Measurements from ENCODE around the gene MYZAP. TPM values are rescaled to one million over a fixed set of nuclear protein-coding genes. Genes with fewer than 3 reads are reported as not detected.

Gene MYZAP
- total RNA-seq, 1 donor: under 0.01 TPM

GRCh38 chr15:57570994-57571393 lies 20.7 kb upstream of the MYZAP start:
- DNase-seq (ENCODE audit: insufficient read length, low spot score, missing footprints): peak; percentile 54

GRCh38 chr15:57571725-57572124 lies 20.0 kb upstream of the MYZAP start:
- no peaks in the 10 kb centered on the region for H3K79me2 ChIP-seq (ENCODE audit: insufficient read depth, low read length)
- H3K27me3 ChIP-seq (ENCODE audit: insufficient read depth, low read length): peaks cover 18% of the 10 kb centered on the region
- no peaks in the 10 kb centered on the region for H3K9me3 ChIP-seq (ENCODE audit: low read depth, low read length)
- no peak overlapping the region for H3K27ac ChIP-seq (ENCODE audit: low read depth, low read length)
- no peak for TF ChIP-seq CTCF (IDR thresholded peaks at IDR 0.05; ENCODE audit: extremely low read depth, low read depth, low read length)
- no peaks in the 10 kb centered on the region for H3K36me3 ChIP-seq (ENCODE audit: insufficient read depth, low read length)
- DNase-seq (ENCODE audit: insufficient read length, low spot score, missing footprints): no peak
- peaks cover 5% of the 10 kb centered on the region for H3K4me1 ChIP-seq (ENCODE audit: insufficient read depth, low read length)
- H4K20me1 ChIP-seq (ENCODE audit: insufficient read depth, low read length): no peaks in the 10 kb centered on the region
- no peak overlapping the region for H3K4me3 ChIP-seq (ENCODE audit: insufficient read depth, low read length)
- no peak overlapping the region for H3K4me2 ChIP-seq (ENCODE audit: insufficient read depth, low read length)
- H2AFZ ChIP-seq (ENCODE audit: low read length): no peak overlapping the region

More at GRCh38 chr15:57570994-57571393, 20.7 kb upstream of the MYZAP start:
- no peaks in the 10 kb centered on the region for H3K36me3 ChIP-seq (ENCODE audit: insufficient read depth, low read length)
- no peaks in the 10 kb centered on the region for H3K9me3 ChIP-seq (ENCODE audit: low read depth, low read length)
- TF ChIP-seq CTCF (IDR thresholded peaks at IDR 0.05; ENCODE audit: extremely low read depth, low read depth, low read length): no peak
- H3K27me3 ChIP-seq (ENCODE audit: insufficient read depth, low read length): peaks cover 14% of the 10 kb centered on the region
- H2AFZ ChIP-seq (ENCODE audit: low read length): no peak overlapping the region
- no peak overlapping the region for H3K4me3 ChIP-seq (ENCODE audit: insufficient read depth, low read length)
- H4K20me1 ChIP-seq (ENCODE audit: insufficient read depth, low read length): no peaks in the 10 kb centered on the region
- H3K79me2 ChIP-seq (ENCODE audit: insufficient read depth, low read length): no peaks in the 10 kb centered on the region
- H3K27ac ChIP-seq (ENCODE audit: low read depth, low read length): no peak overlapping the region
- peaks cover 5% of the 10 kb centered on the region for H3K4me1 ChIP-seq (ENCODE audit: insufficient read depth, low read length)
- no peak overlapping the region for H3K4me2 ChIP-seq (ENCODE audit: insufficient read depth, low read length)

- Histone ChIP-seq H3K4me3 (ENCODE audit: insufficient read depth, low read length) (no peak overlapping the region), H4K20me1 (ENCODE audit: insufficient read depth, low read length) (no peaks in the 10 kb centered on the region), H3K4me1 (ENCODE audit: insufficient read depth, low read length) (peaks cover 5% of the 10 kb centered on the region), H3K27ac (ENCODE audit: low read depth, low read length) (no peak overlapping the region), H3K27me3 (ENCODE audit: insufficient read depth, low read length) (peaks cover 14% of the 10 kb centered on the region), H3K79me2 (ENCODE audit: insufficient read depth, low read length) (no peaks in the 10 kb centered on the region), H2AFZ (ENCODE audit: low read length) (no peak overlapping the region), H3K9me3 (ENCODE audit: low read depth, low read length) (no peaks in the 10 kb centered on the region), H3K4me2 (ENCODE audit: insufficient read depth, low read length) (no peak overlapping the region), H3K36me3 (ENCODE audit: insufficient read depth, low read length) (no peaks in the 10 kb centered on the region)
- no peak for TF ChIP-seq CTCF (IDR thresholded peaks at IDR 0.05; ENCODE audit: extremely low read depth, low read depth, low read length)
- no peak for DNase-seq (ENCODE audit: insufficient read length, low spot score, missing footprints)
Measured at GRCh38 chr15:57572468-57572867, 19.2 kb upstream of the MYZAP start.

GRCh38 chr15:57573151-57573550 lies 18.6 kb upstream of the MYZAP start:
- peaks cover 5% of the 10 kb centered on the region for H3K4me1 ChIP-seq (ENCODE audit: insufficient read depth, low read length)
- H3K9me3 ChIP-seq (ENCODE audit: low read depth, low read length): no peaks in the 10 kb centered on the region
- no peak overlapping the region for H3K27ac ChIP-seq (ENCODE audit: low read depth, low read length)
- DNase-seq (ENCODE audit: insufficient read length, low spot score, missing footprints): peak; percentile 19
- H3K4me2 ChIP-seq (ENCODE audit: insufficient read depth, low read length): no peak overlapping the region
- H3K27me3 ChIP-seq (ENCODE audit: insufficient read depth, low read length): peaks cover 16% of the 10 kb centered on the region
- no peaks in the 10 kb centered on the region for H4K20me1 ChIP-seq (ENCODE audit: insufficient read depth, low read length)
- no peak overlapping the region for H2AFZ ChIP-seq (ENCODE audit: low read length)
- no peaks in the 10 kb centered on the region for H3K79me2 ChIP-seq (ENCODE audit: insufficient read depth, low read length)
- H3K36me3 ChIP-seq (ENCODE audit: insufficient read depth, low read length): no peaks in the 10 kb centered on the region
- no peak overlapping the region for H3K4me3 ChIP-seq (ENCODE audit: insufficient read depth, low read length)
- TF ChIP-seq CTCF (IDR thresholded peaks at IDR 0.05; ENCODE audit: extremely low read depth, low read depth, low read length): no peak

All from osteoblast (primary cell).